Esophagus muscularis mucosa (tissue), 4 donors: ENCODE measurements around the gene LRRC56. TPM values are rescaled to one million over a fixed set of nuclear protein-coding genes. Genes with fewer than 3 reads are reported as not detected.

Experiments used
- DNase-seq: peaks from one replicate; pipeline ENCODE4 v3.0.0-alpha.2; 2017; ENCODE audit errors: extremely low spot score
- H3K27ac ChIP-seq, 4 donors: fragments of 200-600 bp; sonication (generic); replicated peaks in 1 of 4; 1 replicate in 3 of 4; 2 replicates in 1 of 4; pipeline ENCODE4 v1.5.1; 2016 to 2019; ENCODE audit warnings: mild to moderate bottlenecking in 1 of 4
- H3K27me3 ChIP-seq, 4 donors: fragments of 200-600 bp; sonication (generic); one replicate each; pipeline versions ENCODE4 v1.5.1 to v1.6.0; 2016 to 2019
- H3K36me3 ChIP-seq, 4 donors: fragments of 200-600 bp; sonication (generic); one replicate each; pipeline ENCODE4 v1.5.1; 2016 to 2019
- H3K4me1 ChIP-seq, 4 donors: fragments of 200-600 bp; sonication (generic); one replicate each; pipeline ENCODE4 v1.5.1; 2016 to 2019
- H3K4me3 ChIP-seq, 4 donors: fragments of 200-600 bp; sonication (generic); 1 replicate in 2 of 4; 2 replicates in 2 of 4; pipeline ENCODE4 v1.5.1; 2016 to 2019; ENCODE audit warnings: mild to moderate bottlenecking in 4 of 4, moderate library complexity in 1 of 4
- H3K9me3 ChIP-seq, 4 donors: fragments of 200-600 bp; sonication (generic); 1 replicate in 3 of 4; 2 replicates in 1 of 4; pipeline ENCODE4 v1.5.1; 2016 to 2019
- EP300 ChIP-seq: sonication (generic); formaldehyde crosslinking; IDR thresholded peaks from one replicate; pipeline ENCODE4 v1.6.1; 2017; ENCODE audit warnings: antibody characterized with exemption
- POLR2A ChIP-seq: fragments of 450-650 bp; IDR thresholded peaks from one replicate; pipeline ENCODE4 v1.6.1; 2017; ENCODE audit warnings: antibody characterized with exemption, moderate library complexity, mild to moderate bottlenecking, low read depth
- POLR2AphosphoS5 ChIP-seq, 2 donors: sonication (generic); formaldehyde crosslinking; IDR thresholded peaks; one replicate each; pipeline ENCODE4 v1.6.1; 2017; ENCODE audit warnings: antibody characterized with exemption in 2 of 2
- WGBS: methylation state at CpG from one replicate; pipeline ENCODE4 v1.1.5; 2018; 5-methylcytosine and 5-hydroxymethylcytosine counted together
- intact Hi-C: fragments of 100-400 bp; cut with DNase I; formaldehyde crosslinking; loops from one replicate; pipeline ENCODE4 v1.15.1; 2023
- total RNA-seq, 4 donors: library from RNA; depleted of rRNA; stranded (reverse); fragments of >200 nt; gene quantifications; one replicate each; pipeline versions ENCODE4 v1.1.0 to v1.2.1, GENCODE V29; 2016
- TF ChIP-seq, protein P1 (sequence below), 3 experiments: fragments of 200-600 bp in 2 of 3; fragments of 450-650 bp in 1 of 3; sonication (generic) in 2 of 3; IDR thresholded peaks; one replicate each; pipeline ENCODE4 v1.5.1; 2017 to 2019; ENCODE audit warnings: antibody characterized with exemption in 3 of 3, mild to moderate bottlenecking in 2 of 3, moderate library complexity in 1 of 3

LRRC56 gene
- total RNA-seq, 4 donors from 2014 or later, result 0.19 to 0.33 TPM; not detected in 2

DNA sequence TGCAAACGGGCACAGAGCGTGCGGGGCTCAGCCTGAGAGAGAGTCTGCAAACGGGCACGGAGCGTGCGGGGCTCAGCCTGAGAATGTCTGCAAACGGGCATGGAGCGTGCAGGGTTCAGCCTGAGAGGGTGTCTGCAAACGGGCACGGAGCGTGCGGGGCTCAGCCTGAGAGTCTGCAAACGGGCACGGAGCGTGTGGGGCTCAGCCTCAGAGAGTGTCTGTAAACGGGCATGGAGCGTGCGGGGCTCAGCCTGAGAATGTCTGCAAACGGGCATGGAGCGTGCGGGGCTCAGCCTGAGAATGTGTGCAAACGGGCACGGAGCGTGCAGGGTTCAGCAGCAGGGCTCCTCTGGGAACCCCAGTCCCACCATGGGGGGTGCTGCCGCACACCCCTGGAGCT, 52.5 kb downstream of the LRRC56 start:
- Histone ChIP-seq H3K27me3 (no peaks in the 10 kb centered on the region), H3K4me1 (no peaks in the 10 kb centered on the region), H3K27ac (no peak overlapping the region), H3K9me3 (no peaks in the 10 kb centered on the region), H3K4me3 (no peak overlapping the region), H3K36me3 (peaks cover 58 to 94% (median 88%) of the 10 kb centered on the region in 4 donors)
- no peak for DNase-seq
- TF ChIP-seq POLR2AphosphoS5 (IDR thresholded peaks at IDR 0.05), result no peak
- TF ChIP-seq, protein P1, sequence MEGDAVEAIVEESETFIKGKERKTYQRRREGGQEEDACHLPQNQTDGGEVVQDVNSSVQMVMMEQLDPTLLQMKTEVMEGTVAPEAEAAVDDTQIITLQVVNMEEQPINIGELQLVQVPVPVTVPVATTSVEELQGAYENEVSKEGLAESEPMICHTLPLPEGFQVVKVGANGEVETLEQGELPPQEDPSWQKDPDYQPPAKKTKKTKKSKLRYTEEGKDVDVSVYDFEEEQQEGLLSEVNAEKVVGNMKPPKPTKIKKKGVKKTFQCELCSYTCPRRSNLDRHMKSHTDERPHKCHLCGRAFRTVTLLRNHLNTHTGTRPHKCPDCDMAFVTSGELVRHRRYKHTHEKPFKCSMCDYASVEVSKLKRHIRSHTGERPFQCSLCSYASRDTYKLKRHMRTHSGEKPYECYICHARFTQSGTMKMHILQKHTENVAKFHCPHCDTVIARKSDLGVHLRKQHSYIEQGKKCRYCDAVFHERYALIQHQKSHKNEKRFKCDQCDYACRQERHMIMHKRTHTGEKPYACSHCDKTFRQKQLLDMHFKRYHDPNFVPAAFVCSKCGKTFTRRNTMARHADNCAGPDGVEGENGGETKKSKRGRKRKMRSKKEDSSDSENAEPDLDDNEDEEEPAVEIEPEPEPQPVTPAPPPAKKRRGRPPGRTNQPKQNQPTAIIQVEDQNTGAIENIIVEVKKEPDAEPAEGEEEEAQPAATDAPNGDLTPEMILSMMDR (IDR thresholded peaks at IDR 0.05), result no peak
- intact Hi-C loops, result no loop called here
- WGBS, result 94% methylated on average over 26 of the region's 26 CpGs

DNA sequence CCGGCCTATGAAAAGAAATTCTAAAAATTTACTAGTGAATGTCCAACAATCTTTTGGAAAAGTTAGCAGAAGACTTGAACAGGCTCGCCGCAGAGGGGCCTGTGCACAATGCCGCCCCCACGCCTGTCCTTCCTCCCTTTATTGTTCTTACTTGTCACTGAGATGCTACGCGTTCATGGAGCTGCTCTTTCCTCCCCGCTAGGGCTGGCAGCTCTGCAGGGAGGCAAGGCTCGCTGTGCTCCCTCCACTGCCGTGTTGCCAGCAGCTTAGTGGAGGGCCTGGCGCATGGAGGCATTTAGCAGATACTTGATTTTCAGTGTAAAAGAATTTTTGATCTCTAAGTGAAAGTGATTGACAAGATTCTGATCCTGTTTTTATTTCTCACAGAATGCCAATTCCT, 53.7 kb downstream of the LRRC56 start:
- H3K4me3 ChIP-seq, result no peak overlapping the region
- H3K27ac ChIP-seq, result no peak overlapping the region
- H3K4me1 ChIP-seq, result no peaks in the 10 kb centered on the region
- 86% methylated on average over 11 of the region's 11 CpGs for WGBS
- H3K36me3 ChIP-seq, result peaks cover 69 to 100% (median 98%) of the 10 kb centered on the region in 4 donors
- TF ChIP-seq POLR2AphosphoS5 (IDR thresholded peaks at IDR 0.05), result no peak
- TF ChIP-seq EP300, result no peak
- TF ChIP-seq, protein P1 (IDR thresholded peaks at IDR 0.05), result no peak
- TF ChIP-seq POLR2A, result no peak
- no peaks in the 10 kb centered on the region for H3K27me3 ChIP-seq
- DNase-seq, result no peak
- H3K9me3 ChIP-seq, result no peaks in the 10 kb centered on the region
- intact Hi-C loops, result no loop called here

DNA sequence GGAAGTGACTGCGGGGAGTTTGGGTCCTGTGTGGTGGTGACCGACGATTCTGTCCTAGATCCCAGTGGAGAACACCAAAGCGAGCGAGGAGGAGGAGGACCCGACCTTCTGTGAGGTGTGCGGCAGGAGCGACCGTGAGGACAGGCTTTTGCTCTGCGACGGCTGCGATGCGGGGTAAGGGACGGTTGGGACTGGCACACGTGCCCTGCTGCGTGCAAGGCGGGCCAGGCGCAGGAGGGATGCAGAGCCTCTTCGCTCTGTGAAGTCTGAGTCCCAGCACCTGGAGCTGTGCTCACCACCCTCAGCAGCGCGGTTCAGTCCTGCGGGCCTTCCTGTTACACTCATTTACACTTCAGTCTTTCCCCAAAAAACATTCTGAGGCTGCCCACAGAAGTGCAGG, 55.2 kb downstream of the LRRC56 start:
- no peak for TF ChIP-seq POLR2AphosphoS5 (IDR thresholded peaks at IDR 0.05)
- no peak overlapping the region for H3K4me3 ChIP-seq
- 94% methylated on average over 22 of the region's 22 CpGs for WGBS
- no peak for DNase-seq
- no peaks in the 10 kb centered on the region for H3K9me3 ChIP-seq
- no peak overlapping the region for H3K27ac ChIP-seq
- peaks cover 74 to 100% (median 99%) of the 10 kb centered on the region in 4 donors for H3K36me3 ChIP-seq
- intact Hi-C loops, result no loop called here
- no peaks in the 10 kb centered on the region for H3K4me1 ChIP-seq
- H3K27me3 ChIP-seq, result no peaks in the 10 kb centered on the region

DNA sequence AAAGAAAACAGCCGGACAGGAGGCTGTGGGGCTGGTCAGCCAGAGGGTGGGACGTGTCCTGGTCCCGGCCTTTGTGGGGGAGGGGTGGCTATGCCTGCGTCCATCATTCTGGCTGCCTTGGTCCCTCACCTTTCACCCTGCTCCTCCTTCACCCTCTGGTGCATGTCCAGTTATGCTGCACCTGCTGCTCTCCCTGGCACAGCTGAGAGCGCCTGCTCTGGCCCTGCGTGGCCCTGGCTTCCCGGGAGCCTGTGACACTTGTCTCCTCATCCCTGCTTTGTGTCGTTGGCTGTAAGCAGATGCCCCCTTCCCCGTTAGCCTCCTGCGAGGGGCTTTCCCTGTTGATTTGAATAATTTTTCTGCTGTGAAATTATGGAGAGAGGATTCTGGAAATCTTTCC, 55.6 kb downstream of the LRRC56 start:
- H3K27ac ChIP-seq, result no peak overlapping the region
- H3K4me3 ChIP-seq, result no peak overlapping the region
- intact Hi-C loops, result no loop called here
- 85% methylated on average over 10 of the region's 10 CpGs for WGBS
- TF ChIP-seq, protein P1 (IDR thresholded peaks at IDR 0.05), result no peak
- TF ChIP-seq POLR2AphosphoS5 (IDR thresholded peaks at IDR 0.05), result no peak
- no peak for TF ChIP-seq POLR2A
- H3K4me1 ChIP-seq, result no peaks in the 10 kb centered on the region
- DNase-seq, result no peak
- peaks cover 76 to 100% (median 99%) of the 10 kb centered on the region in 4 donors for H3K36me3 ChIP-seq
- no peaks in the 10 kb centered on the region for H3K27me3 ChIP-seq
- H3K9me3 ChIP-seq, result no peaks in the 10 kb centered on the region

DNA sequence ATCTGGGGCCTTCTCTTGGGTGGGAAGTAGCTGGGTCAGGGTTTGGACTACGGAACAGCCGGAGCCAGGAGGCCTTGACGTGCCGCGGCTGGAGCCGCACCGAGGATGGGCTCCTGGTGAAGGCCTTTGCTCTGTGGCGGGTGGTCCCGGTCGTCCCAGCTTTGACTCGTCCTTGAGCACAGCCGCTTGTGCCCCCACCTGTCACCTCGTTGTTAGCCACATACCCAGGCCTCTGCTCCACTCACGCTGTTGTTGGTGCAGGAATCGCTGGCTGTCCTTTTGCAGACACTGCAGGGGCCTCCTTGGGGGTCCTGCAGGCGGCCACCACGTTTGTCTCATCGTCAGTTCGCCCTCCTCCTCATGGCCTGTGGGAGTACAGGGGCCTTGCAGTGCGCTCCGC, 56.0 kb downstream of the LRRC56 start:
- 90% methylated on average over 21 of the region's 21 CpGs for WGBS
- intact Hi-C loops, result no loop called here
- no peak for TF ChIP-seq POLR2AphosphoS5 (IDR thresholded peaks at IDR 0.05)
- no peak for TF ChIP-seq EP300
- TF ChIP-seq POLR2A, result no peak
- TF ChIP-seq, protein P1 (IDR thresholded peaks at IDR 0.05), result no peak

More for the DNA sequence above, 56.0 kb downstream of the LRRC56 start:
- H3K27me3 ChIP-seq, result no peaks in the 10 kb centered on the region
- H3K36me3 ChIP-seq, result peaks cover 77 to 100% (median 99%) of the 10 kb centered on the region in 4 donors
- no peak for DNase-seq
- no peak overlapping the region for H3K4me3 ChIP-seq
- no peak overlapping the region for H3K27ac ChIP-seq
- no peaks in the 10 kb centered on the region for H3K9me3 ChIP-seq
- no peaks in the 10 kb centered on the region for H3K4me1 ChIP-seq
